ENCODE measurements around the gene STAM.

The STAM gene

DNA sequence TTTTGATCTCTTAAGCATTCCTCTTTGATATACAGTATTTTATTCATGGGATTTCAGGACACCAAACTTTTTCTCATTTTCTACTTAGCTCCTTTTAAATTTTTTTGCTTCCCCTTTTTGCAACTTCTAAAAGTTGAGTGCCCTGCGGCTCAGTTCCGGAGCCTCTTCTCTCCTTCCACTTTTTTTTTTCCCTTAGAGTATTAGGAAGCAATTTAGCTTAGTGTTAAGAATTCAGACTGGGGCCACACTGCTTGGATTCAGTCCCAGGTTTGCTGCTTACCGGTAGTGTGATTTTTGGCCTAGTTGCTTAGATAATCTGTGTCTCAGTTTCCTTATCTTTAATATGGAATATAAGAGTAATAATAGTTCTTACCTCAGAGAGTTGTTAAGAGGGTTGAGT lies 3.4 kb downstream of the STAM start:
- no peak for DNase-seq (ENCODE audit: low read depth, low spot score)

DNA sequence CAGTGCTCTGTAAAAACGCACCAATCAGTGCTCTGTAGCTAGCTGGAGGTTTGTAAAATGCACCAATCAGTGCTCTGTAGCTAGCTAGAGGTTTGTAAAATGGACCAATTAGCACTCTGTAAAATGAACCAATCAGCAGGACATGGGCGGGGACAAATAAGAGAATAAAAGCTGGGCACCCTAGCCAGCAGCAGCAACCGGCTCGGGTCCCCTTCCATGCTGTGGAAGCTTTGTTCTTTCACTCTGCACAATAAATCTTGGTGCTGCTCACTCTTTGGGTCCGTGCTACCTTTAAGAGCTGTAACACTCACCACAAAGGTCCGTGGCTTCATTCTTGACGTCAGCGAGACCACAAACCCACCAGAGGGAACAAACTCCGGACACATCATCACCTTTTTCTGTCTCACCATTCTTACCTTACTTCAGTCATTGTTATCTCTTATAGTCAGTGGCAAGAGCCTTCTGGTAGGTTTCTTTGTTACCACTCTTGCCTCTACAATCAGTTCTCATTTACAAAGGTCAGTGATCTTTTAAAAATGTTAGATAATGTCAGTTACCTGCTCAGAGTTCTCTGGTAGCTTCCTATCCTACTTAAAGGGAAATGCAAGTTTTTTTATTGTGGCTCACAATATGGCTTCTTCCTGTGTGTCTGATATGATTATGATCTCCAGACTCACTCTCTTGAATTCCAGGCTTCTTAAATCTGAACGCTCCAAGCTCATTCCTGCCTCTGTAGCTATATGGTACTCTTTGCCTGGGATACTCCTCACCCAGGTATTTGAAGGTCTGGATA lies 4.5 kb downstream of the STAM start:
- no peak for DNase-seq (ENCODE audit: low read depth, low spot score)

DNA sequence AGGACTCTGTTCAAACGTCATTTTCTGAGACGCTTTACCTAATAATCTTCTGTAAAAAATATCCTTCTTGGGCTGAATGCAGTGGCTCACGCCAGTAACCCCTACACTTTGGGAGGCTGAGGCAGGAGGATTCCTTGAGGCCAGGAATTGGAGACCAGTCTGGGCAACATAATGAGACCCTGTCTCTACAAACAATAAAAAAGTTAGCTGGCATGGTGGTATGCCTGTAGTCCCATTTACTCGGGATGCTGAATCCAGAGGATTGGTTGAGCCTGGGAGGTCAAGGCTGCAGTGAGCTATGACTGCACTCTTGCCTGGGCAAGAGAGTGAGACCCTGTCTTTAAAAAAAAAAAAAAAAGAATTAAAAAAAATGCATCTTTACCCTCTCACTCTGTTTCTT lies 5.1 kb downstream of the STAM start:
- DNase-seq (ENCODE audit: low read depth, low spot score) = no peak

DNA sequence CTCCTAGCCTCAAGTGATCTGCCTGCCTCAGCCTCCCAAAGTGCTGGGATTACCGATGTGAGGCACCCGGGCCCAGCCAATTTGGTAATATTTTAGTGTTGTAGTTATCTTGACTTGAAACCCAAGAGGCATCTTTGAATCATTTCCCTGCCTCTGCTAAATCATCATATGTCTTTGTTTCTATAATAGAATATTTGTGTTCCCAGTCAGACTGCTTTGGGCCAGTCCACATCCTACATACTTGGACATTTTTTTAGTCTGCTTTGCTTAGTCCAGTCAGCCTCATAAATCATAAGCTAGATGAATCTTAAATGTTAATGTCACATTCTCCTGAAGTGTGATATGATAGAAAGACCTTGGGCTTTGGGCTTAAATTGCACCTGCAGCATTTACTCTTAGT lies 5.9 kb downstream of the STAM start:
- DNase-seq (ENCODE audit: low read depth, low spot score) = no peak

DNA sequence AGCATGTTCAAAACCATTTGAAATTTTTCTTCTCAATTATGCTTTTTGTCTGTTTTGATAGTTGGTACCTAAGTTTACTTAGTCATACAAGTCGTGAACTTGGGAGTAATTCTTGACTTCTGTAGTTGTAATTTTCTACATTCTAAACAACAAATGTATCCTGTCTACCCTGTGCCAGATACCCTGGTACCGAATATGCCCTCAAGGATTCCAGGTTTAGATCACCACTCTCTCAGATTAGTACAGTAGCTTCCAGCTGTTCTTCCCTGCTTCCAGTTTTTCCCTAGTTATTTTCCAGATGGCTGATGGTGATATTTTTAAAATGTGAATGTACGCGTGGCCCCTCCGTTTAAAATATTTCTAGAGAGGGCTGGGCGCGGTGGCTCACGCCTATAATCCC lies 6.5 kb downstream of the STAM start:
- no peak for DNase-seq (ENCODE audit: low read depth, low spot score)

DNA sequence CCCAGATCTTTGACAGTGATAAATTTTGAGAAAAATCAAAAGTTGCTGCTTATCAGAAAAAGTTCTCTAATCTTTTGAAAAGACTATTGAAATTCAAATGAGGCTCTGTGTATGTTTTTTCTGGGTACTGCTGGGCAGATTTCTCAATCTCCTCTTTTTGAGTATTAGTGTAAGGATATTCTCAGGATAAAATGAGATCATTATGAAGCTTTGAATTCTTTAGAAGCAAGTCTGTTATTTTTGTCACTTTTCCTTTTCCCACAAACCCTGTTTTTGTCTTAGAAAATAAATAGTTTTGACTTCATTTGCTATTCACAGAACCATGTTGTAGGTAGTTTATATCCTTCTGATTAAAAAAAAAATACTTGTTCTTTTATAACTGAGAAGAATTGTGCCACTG lies 7.9 kb downstream of the STAM start:
- DNase-seq (ENCODE audit: low read depth, low spot score) = no peak

DNA sequence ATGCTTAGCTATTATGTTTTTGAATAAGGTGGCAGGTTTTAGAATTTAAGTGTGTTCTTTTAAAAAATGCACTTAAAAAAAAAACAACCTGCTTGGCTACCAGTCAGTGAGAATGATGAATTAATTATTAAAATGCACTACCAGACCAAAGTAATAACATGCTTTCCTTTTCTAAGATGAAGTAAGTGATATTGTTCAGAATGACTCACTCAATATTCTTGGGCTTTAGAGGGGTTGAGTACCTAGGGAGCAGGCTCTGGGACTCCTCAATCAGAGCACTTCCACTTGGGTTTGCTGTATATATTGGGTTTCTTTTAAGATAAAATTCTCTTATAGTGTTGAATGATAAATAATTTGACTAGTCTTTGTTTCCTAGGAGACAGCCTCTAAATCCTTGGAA lies 8.6 kb downstream of the STAM start:
- no peak for DNase-seq (ENCODE audit: low read depth, low spot score)

DNA sequence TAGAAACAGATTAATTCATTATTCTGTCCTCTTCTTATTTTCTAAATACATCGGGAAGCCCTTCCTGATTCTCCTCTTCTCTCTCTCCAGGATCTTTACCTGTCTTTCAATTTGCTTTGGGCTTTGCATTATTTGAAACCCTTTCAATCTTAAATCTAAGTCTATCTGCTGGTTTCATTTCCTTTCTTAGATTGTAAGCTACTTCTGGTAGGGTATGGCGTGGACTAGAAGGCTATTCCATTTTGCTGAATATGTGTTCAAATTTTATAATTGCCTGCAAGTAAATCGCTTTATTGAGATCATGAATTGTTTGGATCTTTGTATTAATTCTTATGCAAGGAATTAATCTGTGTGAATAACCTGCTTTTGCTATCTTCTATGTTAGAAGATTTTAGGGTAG lies 11.1 kb downstream of the STAM start:
- DNase-seq (ENCODE audit: low read depth, low spot score) = no peak

DNA sequence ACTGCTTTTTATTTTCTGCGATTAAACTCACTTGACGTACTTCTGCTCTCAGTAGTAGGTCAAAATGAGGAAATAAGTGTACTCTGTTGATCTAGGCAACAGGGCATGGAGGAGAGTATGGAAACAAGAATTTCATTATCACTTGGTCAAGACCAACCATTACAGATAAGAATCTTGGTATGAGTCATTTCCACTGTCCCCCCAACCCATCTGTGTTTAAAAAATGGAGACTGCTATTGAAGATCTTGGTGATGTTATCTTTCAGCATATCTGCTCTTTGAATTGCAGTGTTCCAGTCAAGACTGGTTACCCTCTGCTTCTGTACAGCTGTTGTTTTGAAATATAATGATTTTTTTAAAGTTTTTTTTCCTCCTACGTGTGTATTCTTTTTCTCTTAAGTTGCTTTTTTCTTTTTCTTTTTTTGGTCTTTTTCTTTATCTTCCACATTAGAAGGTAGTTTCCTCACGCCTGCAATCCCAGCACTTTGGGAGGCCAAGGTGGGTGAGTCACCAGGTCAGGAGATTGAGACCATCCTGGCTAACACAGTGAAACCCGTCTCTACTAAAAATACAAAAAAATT lies 11.7 kb downstream of the STAM start:
- DNase-seq (ENCODE audit: low read depth, low spot score) = no peak

DNA sequence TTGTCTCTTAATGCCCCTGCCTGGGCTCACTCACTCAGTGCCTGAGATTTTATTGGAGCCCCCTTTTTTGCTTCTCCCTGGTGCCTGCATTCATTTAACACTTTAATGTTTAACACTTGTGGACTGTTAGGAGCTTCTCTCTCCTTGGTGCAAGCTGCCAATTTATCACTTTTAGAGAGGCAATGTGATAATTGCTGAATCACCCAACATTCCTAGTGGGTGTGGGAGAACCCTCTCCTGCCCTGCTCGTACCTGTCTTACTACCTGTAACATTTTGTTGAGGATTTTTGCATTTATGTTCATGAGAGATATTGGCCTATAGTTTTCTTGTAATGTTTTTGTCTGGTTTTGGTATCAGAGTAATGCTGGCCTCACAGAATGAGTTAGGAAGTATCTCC lies 13.2 kb downstream of the STAM start:
- no peak for DNase-seq (ENCODE audit: low read depth, low spot score)

DNA sequence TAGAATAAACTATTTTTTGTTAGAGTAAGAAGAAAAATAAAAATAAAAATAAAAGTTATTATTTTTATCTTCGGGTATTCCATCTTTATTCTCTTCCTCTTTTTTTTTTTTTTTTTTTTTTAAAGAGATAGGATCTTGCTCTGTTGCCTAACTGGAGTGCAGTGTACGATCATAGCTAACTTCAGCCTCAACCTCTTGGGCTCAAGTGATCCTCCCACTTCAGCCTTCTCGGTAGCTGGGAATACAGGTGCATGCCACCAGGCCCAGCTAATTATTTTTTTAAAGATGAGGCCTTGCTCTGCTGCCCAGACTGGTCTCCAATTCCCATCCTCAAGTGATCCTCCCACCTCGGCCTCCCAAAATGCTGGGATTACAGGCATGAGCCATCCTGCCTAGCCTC lies 15.4 kb downstream of the STAM start:
- DNase-seq (ENCODE audit: low read depth, low spot score) = no peak

DNA sequence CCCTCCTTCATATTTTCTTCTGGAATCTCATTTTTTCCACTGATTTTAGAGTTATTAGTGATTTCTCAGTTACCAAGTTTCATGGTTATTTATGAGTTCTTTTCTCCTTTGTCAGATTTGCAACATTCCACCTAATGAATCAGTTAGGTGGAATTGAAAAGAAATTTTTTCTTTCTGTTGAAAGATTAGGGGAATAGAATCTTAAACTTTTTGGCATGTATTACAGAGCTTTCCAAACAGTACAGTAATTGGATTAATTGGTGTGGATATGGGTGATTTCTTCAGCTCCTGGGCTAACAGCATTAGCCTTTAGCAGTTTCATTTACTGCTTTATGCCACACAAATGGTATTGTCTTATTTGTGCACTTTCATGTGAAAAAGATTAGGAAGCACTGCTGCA lies 17.0 kb downstream of the STAM start:
- no peak for DNase-seq (ENCODE audit: low read depth, low spot score)

DNA sequence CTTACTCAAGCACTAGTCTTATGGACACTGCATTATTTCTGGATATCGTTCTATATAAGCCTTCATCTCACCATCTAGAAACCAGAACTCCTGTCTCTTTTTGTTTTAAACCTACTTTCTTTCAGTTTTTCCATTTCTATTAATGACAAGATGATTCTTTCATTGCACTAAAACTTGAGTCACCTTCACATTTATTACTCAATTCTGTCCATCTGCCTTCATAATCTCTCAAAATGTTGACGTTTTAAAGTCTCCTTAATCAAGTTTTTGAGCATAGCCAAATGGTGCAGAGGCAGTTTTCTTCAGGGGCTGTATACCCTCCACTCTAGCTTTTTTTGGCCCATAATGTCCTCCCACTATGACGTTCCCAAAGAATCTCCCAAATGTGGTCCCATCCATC lies 17.6 kb downstream of the STAM start:
- DNase-seq (ENCODE audit: low read depth, low spot score) = no peak

DNA sequence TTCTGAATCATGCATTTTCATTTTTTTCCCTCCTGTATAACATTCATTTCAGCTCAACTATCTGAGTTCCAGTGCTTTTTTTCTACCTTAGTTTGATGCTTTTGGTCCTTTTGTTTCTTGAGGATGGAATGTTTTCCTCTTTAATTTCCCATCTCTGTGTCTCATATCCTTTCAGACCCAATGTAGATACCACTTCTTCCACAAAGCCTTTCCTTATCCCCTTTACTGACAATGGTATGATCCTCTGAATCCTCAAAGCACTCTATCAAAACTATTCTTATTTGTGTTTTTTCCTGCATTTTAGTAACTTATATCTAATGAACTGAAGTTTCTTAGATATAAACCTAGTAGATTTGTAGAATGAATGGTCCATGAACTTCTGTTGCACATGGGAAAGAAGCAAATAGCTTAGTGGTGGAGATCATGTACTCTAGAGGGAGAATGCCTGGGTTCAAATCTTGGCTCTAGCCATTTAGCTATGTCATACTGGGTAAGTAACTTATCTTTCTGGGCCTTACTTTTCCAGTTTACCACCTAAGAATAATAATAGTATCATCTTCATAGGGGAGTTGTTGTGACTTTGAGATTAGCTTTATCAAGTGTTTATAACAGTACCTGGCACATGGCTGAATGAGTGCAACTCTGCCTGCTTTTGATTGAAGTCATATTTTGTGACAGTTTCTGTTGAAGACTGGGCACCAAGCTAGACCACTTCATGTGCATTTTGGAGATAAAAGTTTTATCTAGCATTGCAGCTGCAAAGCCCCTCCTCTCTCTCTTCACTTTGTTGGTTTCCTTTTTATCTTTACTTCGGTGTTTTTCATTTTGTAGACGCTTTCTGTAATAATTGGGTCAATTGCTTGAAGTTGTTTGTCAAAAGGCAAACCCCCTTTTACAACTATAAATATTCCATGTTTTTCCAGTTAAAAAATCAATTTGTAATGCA lies 18.5 kb downstream of the STAM start:
- no peak for DNase-seq (ENCODE audit: low read depth, low spot score)

DNA sequence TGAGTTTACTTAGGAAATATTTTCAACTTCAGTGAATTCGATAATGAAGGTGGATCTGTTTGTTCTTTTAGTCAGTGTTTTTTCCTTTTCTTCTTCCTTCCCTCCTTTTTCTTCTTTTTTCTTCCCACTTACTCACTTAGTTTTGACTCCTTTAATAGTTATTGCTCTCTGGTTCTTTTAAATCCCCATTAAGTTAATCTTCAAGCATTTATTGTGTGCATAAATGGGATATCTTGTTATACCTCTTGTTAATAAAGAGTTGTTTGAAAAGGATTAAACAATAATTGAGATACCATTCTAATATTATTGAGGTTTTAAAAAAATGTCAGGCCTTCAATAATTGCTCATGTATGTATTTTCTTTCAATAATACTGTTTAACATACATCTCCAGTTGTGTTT lies 19.5 kb downstream of the STAM start:
- DNase-seq (ENCODE audit: low read depth, low spot score) = no peak

DNA sequence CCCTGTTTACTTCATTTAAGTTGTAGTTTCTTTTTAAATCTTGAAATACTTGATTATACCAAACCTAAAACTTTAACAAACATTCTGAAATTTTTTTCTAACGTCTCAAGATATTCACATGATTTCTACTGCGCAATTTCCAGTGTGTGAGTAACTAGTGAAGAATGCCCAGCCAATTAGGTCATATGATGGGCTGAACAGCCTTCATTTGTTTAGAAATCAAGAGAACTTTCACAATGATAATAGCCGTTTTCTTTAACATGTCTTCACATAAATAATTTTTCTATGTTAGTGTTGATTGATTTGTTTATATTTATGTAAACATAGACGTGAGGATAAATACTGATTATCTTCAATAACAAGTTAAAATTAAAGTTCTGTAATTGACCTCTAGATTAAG lies 21.8 kb downstream of the STAM start:
- no peak for DNase-seq (ENCODE audit: low read depth, low spot score)

DNA sequence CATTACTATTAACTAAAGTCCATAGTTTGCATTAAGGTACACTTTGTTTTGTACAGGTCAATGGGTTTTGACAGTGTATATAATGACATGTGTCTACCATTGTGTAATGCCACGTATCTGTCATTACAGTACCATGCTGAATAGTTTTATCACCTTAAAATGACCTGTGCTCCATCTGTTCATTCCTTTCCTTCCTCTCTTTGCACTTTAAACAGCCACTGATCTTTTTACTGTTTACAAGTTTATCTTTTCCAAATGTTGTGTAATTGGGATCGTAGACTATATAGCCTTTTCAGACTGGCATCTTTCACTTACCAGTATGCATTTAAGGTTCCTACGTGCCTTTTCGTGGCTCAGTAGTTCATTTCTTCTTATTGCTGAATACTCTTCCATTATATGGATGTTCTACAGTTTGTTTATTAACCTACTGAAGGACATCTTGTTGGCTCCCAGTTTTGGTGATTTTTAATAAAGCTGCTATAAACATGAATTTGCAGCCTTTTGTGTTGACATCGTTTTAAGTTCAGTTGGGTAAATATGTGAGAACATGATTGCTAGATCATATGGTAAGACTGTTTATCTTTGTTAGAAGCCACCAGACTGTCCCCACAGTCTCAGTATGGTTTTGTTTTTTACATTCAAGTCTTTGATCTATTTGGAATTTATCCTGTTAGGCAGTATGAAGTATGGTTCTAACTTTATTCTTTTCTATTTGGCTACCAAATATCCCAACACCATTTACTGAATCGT lies 24.7 kb downstream of the STAM start:
- no peak for DNase-seq (ENCODE audit: low read depth, low spot score)

DNA sequence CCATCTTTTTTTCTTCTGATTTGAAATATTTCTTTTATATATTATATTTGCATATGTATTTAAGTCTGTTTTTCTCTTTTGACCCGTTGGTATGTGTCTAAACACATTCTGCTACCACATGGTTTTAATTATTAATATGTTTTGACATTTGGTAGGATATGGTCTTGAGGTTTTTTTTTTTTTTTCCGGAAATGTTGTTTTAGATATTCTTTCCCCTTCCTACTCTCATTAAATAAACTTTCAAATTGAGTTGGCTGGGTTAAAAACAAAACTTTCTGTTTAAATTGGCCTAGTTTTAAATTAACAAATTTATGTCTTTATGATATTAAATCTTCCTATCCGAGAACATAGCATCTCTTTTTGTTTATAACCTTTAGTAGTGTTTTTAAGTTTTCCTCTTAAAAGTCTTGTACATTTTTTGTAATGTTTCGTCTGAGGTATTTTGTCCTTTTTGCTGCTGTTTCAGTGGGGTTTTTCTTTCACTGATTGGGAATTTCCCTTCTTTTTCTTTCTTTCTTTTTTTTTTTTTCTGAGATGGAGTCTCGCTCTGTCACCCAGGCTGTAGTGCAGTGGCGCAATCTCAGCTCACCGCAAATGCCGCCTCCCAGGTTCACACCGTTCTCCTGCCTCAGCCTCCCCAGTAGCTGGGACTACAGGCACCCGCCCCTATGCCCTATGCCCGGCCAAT lies 25.4 kb downstream of the STAM start:
- DNase-seq (ENCODE audit: low read depth, low spot score) = no peak

DNA sequence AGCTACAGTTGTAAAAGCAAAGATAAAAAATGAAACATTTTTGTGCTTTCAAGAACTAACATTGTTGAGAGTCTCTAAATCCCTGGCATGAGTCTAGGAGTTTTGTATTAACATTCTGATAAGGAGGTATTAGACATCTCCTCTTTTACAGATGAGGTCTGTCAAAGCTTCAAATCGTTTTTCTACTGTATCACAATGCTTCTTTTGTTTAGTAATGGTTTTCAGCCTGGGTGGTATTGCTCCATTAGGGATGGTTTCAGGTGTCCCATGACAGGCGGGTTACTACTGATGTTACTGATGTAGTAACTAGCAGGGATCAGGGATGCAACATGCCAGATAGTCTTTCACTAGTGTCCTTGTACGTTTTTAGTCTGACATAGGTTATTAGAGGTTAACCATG lies 27.4 kb downstream of the STAM start:
- no peak for DNase-seq (ENCODE audit: low read depth, low spot score)

DNA sequence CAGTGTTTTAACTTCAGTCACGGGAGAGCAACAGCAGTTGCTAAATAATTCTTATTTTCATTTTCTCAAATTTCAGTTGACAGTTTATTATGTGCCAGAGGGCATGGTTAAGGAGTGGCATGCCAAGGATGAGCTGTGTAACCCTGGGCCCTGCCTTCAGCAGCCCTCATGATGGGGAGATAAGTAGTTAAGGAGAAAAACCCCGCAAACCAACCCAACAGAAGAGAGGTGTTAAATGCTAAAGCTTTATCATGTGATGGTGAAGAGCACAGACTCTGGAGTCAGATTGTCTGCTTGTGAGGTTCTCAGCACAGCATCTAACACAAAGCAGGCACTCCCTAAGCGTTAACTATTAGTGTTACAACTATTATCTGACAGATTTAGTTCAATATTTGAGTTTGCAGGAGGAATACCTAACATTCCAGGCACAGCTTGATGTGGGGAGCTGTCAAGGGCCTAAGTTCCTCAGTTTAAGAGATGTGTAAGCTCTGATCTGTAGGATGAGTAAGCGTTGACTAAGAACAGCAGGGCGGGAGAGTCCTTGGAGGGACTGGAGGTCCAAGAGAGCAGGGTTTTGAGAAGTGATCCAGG lies 29.6 kb downstream of the STAM start:
- DNase-seq (ENCODE audit: low read depth, low spot score) = no peak

DNA sequence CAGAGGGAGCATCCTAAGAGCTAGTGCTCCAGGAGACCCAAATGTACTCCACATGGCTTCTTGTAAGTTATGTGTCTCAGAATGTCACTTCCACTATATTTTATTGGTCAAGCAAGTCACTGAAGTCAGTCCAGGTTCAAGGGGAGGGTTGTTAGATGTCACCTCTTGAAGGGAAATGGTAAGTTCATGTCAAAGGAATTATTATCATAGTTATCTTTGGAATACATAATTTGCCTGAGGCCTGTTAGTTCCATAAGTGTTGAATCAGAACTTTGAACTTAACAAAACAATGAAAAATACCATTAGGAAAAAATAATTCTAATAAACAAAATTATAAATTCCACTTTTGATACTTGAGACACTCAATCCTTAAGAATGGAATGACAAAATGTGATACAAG lies 30.6 kb downstream of the STAM start:
- no peak for DNase-seq (ENCODE audit: low read depth, low spot score)
